Measurements from ENCODE around the gene PRPF38B. TPM values are rescaled to one million over a fixed set of nuclear protein-coding genes. Genes with fewer than 3 reads are reported as not detected.

The PRPF38B gene
- total RNA-seq, 1 experiment from 2014 or later = 50.5 TPM

DNA sequence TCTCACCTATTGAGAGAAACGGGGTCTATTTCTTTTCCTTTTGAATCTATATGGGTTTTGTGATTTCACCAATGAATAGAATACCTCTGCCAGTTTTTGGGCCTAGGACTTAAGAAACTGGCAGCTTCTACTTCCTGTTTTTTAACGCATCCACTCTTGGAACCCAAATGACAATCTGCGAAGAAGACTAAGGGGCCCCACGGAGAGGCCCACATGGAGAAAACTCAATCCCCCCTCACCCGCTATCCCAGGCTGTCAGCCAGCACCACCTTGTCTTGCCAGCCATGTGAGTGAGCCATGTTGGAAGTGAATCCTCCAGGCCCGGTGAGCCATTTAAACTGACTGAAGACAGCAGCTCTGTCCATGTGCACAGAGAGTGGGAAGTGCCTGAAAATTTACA, 27.6 kb upstream of the PRPF38B start:
- ATAC-seq (no peak), DNase-seq (ENCODE audit: low spot score) (no peak)
- Mint-ChIP-seq H3K4me1 (0 out of 2 replicates have a peak, but pooled peaks cover 4% of the 10 kb centered on the region), H3K27ac (no peak overlapping the region), H3K4me3 (no peak overlapping the region), H3K27me3 (ENCODE audit: low read depth) (peaks cover 44% of the 10 kb centered on the region), H3K9me3 (peaks cover 12% of the 10 kb centered on the region), H3K36me3 (no peaks in the 10 kb centered on the region; the same call in 1 of the 2 replicates)
- ChIA-PET CTCF (no interaction called here), POLR2A (no interaction called here)
- TF ChIP-seq GRHL2 (CRISPR knock-in tag; IDR thresholded peaks at IDR 0.05; ENCODE audit: insufficient replicate concordance, severe bottlenecking) (no peak), FOXJ3 (CRISPR knock-in tag; IDR thresholded peaks at IDR 0.05; ENCODE audit: borderline replicate concordance) (no peak), CBFB (CRISPR knock-in tag; IDR thresholded peaks at IDR 0.05; ENCODE audit: low read depth) (no peak)

- H3K4me3 Mint-ChIP-seq = no peak overlapping the region
- H3K36me3 Mint-ChIP-seq = no peaks in the 10 kb centered on the region; the same call in 1 of the 2 replicates
- ChIA-PET POLR2A (no interaction called here), CTCF (no interaction called here)
- H3K4me1 Mint-ChIP-seq = 0 out of 2 replicates have a peak, but pooled peaks cover 3% of the 10 kb centered on the region
- TF ChIP-seq GRHL2 (CRISPR knock-in tag; IDR thresholded peaks at IDR 0.05; ENCODE audit: insufficient replicate concordance, severe bottlenecking) = no peak
- TF ChIP-seq, protein P1, sequence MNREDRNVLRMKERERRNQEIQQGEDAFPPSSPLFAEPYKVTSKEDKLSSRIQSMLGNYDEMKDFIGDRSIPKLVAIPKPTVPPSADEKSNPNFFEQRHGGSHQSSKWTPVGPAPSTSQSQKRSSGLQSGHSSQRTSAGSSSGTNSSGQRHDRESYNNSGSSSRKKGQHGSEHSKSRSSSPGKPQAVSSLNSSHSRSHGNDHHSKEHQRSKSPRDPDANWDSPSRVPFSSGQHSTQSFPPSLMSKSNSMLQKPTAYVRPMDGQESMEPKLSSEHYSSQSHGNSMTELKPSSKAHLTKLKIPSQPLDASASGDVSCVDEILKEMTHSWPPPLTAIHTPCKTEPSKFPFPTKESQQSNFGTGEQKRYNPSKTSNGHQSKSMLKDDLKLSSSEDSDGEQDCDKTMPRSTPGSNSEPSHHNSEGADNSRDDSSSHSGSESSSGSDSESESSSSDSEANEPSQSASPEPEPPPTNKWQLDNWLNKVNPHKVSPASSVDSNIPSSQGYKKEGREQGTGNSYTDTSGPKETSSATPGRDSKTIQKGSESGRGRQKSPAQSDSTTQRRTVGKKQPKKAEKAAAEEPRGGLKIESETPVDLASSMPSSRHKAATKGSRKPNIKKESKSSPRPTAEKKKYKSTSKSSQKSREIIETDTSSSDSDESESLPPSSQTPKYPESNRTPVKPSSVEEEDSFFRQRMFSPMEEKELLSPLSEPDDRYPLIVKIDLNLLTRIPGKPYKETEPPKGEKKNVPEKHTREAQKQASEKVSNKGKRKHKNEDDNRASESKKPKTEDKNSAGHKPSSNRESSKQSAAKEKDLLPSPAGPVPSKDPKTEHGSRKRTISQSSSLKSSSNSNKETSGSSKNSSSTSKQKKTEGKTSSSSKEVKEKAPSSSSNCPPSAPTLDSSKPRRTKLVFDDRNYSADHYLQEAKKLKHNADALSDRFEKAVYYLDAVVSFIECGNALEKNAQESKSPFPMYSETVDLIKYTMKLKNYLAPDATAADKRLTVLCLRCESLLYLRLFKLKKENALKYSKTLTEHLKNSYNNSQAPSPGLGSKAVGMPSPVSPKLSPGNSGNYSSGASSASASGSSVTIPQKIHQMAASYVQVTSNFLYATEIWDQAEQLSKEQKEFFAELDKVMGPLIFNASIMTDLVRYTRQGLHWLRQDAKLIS (CRISPR knock-in tag; IDR thresholded peaks at IDR 0.05; ENCODE audit: borderline replicate concordance) = no peak
- no peak for TF ChIP-seq TEAD4 (CRISPR knock-in tag; IDR thresholded peaks at IDR 0.05)
- TF ChIP-seq, protein P2, sequence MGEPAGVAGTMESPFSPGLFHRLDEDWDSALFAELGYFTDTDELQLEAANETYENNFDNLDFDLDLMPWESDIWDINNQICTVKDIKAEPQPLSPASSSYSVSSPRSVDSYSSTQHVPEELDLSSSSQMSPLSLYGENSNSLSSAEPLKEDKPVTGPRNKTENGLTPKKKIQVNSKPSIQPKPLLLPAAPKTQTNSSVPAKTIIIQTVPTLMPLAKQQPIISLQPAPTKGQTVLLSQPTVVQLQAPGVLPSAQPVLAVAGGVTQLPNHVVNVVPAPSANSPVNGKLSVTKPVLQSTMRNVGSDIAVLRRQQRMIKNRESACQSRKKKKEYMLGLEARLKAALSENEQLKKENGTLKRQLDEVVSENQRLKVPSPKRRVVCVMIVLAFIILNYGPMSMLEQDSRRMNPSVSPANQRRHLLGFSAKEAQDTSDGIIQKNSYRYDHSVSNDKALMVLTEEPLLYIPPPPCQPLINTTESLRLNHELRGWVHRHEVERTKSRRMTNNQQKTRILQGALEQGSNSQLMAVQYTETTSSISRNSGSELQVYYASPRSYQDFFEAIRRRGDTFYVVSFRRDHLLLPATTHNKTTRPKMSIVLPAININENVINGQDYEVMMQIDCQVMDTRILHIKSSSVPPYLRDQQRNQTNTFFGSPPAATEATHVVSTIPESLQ (CRISPR knock-in tag; IDR thresholded peaks at IDR 0.05) = no peak
- no peak for TF ChIP-seq CDX4 (CRISPR knock-in tag; IDR thresholded peaks at IDR 0.05; ENCODE audit: borderline replicate concordance)
- TF ChIP-seq ESRRA (CRISPR knock-in tag; IDR thresholded peaks at IDR 0.05; ENCODE audit: borderline replicate concordance) = no peak
- no peak for TF ChIP-seq ZBTB43 (CRISPR knock-in tag; IDR thresholded peaks at IDR 0.05)
- TF ChIP-seq ETV6 (CRISPR knock-in tag; IDR thresholded peaks at IDR 0.05) = no peak
- no peak for TF ChIP-seq NR2C2 (CRISPR knock-in tag; IDR thresholded peaks at IDR 0.05)
- TF ChIP-seq, protein P3, sequence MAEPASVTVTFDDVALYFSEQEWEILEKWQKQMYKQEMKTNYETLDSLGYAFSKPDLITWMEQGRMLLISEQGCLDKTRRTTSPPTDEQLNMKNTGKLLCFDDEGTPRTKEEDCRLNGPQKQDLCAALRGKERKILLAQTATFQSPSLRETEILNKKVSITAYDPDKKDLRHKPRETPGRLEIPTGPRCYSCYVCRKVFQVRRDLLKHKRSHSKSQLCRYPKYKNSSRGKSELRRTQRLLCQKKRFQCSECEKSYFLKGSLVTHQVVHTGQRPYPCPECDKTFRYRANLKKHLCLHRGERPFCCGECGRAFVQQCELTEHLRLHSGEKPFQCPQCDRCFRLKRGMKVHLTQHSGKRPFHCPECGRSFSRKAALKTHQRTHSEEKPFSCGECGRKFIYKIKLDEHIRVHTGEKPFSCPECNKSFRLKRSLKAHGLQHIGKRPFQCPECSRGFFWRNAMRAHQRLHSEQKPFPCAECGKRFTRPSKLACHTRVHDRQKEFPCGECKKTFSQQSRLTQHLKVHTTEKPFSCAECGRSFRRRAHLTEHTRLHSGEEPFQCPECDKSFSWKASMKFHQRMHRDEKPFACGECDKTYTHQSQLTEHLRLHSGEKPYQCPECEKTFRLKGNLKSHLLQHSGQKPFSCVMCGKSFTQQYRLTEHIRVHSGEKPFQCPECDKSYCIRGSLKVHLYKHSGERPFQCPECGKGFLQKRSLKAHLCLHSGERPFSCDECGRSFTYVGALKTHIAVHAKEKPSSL (CRISPR knock-in tag; conservative IDR thresholded peaks at IDR 0.05) = no peak
- no peak for TF ChIP-seq ATF2 (CRISPR knock-in tag; IDR thresholded peaks at IDR 0.05; ENCODE audit: borderline replicate concordance, low read depth)
- no peak for TF ChIP-seq IRF2 (CRISPR knock-in tag; IDR thresholded peaks at IDR 0.05; ENCODE audit: borderline replicate concordance, low read depth)
- no peak for TF ChIP-seq SOX15 (CRISPR knock-in tag; IDR thresholded peaks at IDR 0.05)
- TF ChIP-seq PRRX2 (CRISPR knock-in tag; IDR thresholded peaks at IDR 0.05) = no peak
- no peak for TF ChIP-seq CBFB (CRISPR knock-in tag; IDR thresholded peaks at IDR 0.05; ENCODE audit: low read depth)
- TF ChIP-seq, protein P4, sequence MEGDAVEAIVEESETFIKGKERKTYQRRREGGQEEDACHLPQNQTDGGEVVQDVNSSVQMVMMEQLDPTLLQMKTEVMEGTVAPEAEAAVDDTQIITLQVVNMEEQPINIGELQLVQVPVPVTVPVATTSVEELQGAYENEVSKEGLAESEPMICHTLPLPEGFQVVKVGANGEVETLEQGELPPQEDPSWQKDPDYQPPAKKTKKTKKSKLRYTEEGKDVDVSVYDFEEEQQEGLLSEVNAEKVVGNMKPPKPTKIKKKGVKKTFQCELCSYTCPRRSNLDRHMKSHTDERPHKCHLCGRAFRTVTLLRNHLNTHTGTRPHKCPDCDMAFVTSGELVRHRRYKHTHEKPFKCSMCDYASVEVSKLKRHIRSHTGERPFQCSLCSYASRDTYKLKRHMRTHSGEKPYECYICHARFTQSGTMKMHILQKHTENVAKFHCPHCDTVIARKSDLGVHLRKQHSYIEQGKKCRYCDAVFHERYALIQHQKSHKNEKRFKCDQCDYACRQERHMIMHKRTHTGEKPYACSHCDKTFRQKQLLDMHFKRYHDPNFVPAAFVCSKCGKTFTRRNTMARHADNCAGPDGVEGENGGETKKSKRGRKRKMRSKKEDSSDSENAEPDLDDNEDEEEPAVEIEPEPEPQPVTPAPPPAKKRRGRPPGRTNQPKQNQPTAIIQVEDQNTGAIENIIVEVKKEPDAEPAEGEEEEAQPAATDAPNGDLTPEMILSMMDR (IDR thresholded peaks at IDR 0.05) = no peak
- ATAC-seq (no peak), DNase-seq (ENCODE audit: low spot score) (no peak)
- no peak overlapping the region for H3K27ac Mint-ChIP-seq
- H3K9me3 Mint-ChIP-seq = peaks cover 12% of the 10 kb centered on the region
- peaks cover 39% of the 10 kb centered on the region for H3K27me3 Mint-ChIP-seq (ENCODE audit: low read depth)
Observed at GRCh38 chr1:108665067-108665466, 27.0 kb upstream of the PRPF38B start.

All from WTC11 (cell line).